Suprapubic skin (tissue), 4 donors: Measurements from ENCODE around the gene EFNA2. TPM values are rescaled to one million over a fixed set of nuclear protein-coding genes. Genes with fewer than 3 reads are reported as not detected.

Experiments used
- DNase-seq, 2 donors: peaks; one replicate each; pipeline ENCODE4 v3.0.0-alpha.2; 2019; ENCODE audit warnings: low spot score in 2 of 2
- H3K27ac ChIP-seq: fragments of 200-600 bp; sonication (generic); one replicate; pipeline ENCODE4 v1.5.1; 2019
- H3K27me3 ChIP-seq: fragments of 200-600 bp; sonication (generic); one replicate; pipeline ENCODE4 v1.5.1; 2019
- H3K36me3 ChIP-seq: fragments of 200-600 bp; sonication (generic); one replicate; pipeline ENCODE4 v1.5.1; 2019
- H3K4me1 ChIP-seq: fragments of 200-600 bp; sonication (generic); one replicate; pipeline ENCODE4 v1.5.1; 2019
- H3K4me3 ChIP-seq: fragments of 200-600 bp; sonication (generic); one replicate; pipeline ENCODE4 v1.5.1; 2019; ENCODE audit warnings: mild to moderate bottlenecking
- H3K9me3 ChIP-seq: fragments of 200-600 bp; sonication (generic); one replicate; pipeline ENCODE4 v1.5.1; 2019
- EP300 ChIP-seq: sonication (generic); formaldehyde crosslinking; IDR thresholded peaks from one replicate; pipeline ENCODE4 v1.6.1; 2017; ENCODE audit warnings: antibody characterized with exemption
- POLR2A ChIP-seq, 2 donors: fragments of 450-650 bp; IDR thresholded peaks; one replicate each; pipeline ENCODE4 v1.6.1; 2017; ENCODE audit warnings: antibody characterized with exemption in 2 of 2, mild to moderate bottlenecking in 2 of 2, moderate library complexity in 2 of 2
- POLR2AphosphoS5 ChIP-seq, 3 donors: sonication (generic); formaldehyde crosslinking; IDR thresholded peaks; one replicate each; pipeline ENCODE4 v1.6.1; 2017; ENCODE audit warnings: antibody characterized with exemption in 3 of 3
- WGBS: methylation state at CpG from one replicate; pipeline ENCODE4 v1.1.5; 2018; 5-methylcytosine and 5-hydroxymethylcytosine counted together
- total RNA-seq, 4 donors: library from RNA; depleted of rRNA; stranded (reverse); fragments of >200 nt; gene quantifications; one replicate each; pipeline ENCODE4 v1.1.0, GENCODE V29; 2016
- TF ChIP-seq, protein P1 (sequence below), 2 donors: fragments of 200-600 bp in 1 of 2; fragments of 450-650 bp in 1 of 2; sonication (generic) in 1 of 2; IDR thresholded peaks; one replicate each; pipeline ENCODE4 v1.5.1; 2016 to 2019; ENCODE audit warnings: antibody characterized with exemption in 2 of 2, mild to moderate bottlenecking in 1 of 2, moderate library complexity in 1 of 2

Gene EFNA2
- total RNA-seq, 4 donors from 2014 or later = not detected

GRCh38 chr19:1278074-1278473 is 7.6 kb upstream of the EFNA2 start:
- peaks cover 5% of the 10 kb centered on the region for H3K27me3 ChIP-seq
- peaks cover 34% of the 10 kb centered on the region for H3K4me1 ChIP-seq
- no peak overlapping the region for H3K4me3 ChIP-seq
- H3K9me3 ChIP-seq = no peaks in the 10 kb centered on the region
- H3K36me3 ChIP-seq = peaks cover 31% of the 10 kb centered on the region
- H3K27ac ChIP-seq = no peak overlapping the region
- 86% methylated on average over 10 of the region's 12 CpGs for WGBS
- DNase-seq = no peak
- TF ChIP-seq POLR2A (IDR thresholded peaks at IDR 0.05) (no peak), POLR2AphosphoS5 (IDR thresholded peaks at IDR 0.05) (no peak), EP300 (no peak)
- TF ChIP-seq, protein P1, sequence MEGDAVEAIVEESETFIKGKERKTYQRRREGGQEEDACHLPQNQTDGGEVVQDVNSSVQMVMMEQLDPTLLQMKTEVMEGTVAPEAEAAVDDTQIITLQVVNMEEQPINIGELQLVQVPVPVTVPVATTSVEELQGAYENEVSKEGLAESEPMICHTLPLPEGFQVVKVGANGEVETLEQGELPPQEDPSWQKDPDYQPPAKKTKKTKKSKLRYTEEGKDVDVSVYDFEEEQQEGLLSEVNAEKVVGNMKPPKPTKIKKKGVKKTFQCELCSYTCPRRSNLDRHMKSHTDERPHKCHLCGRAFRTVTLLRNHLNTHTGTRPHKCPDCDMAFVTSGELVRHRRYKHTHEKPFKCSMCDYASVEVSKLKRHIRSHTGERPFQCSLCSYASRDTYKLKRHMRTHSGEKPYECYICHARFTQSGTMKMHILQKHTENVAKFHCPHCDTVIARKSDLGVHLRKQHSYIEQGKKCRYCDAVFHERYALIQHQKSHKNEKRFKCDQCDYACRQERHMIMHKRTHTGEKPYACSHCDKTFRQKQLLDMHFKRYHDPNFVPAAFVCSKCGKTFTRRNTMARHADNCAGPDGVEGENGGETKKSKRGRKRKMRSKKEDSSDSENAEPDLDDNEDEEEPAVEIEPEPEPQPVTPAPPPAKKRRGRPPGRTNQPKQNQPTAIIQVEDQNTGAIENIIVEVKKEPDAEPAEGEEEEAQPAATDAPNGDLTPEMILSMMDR (IDR thresholded peaks at IDR 0.05) = no peak

GRCh38 chr19:1278713-1279660 is 6.7 kb upstream of the EFNA2 start:
- no peaks in the 10 kb centered on the region for H3K9me3 ChIP-seq
- H3K4me1 ChIP-seq = peaks cover 25% of the 10 kb centered on the region
- H3K27ac ChIP-seq = no peak overlapping the region
- 85% methylated on average over 19 of the region's 25 CpGs for WGBS
- TF ChIP-seq EP300 = no peak
- peaks cover 22% of the 10 kb centered on the region for H3K36me3 ChIP-seq
- no peak for DNase-seq
- peaks cover 14% of the 10 kb centered on the region for H3K27me3 ChIP-seq
- H3K4me3 ChIP-seq = no peak overlapping the region

DNA sequence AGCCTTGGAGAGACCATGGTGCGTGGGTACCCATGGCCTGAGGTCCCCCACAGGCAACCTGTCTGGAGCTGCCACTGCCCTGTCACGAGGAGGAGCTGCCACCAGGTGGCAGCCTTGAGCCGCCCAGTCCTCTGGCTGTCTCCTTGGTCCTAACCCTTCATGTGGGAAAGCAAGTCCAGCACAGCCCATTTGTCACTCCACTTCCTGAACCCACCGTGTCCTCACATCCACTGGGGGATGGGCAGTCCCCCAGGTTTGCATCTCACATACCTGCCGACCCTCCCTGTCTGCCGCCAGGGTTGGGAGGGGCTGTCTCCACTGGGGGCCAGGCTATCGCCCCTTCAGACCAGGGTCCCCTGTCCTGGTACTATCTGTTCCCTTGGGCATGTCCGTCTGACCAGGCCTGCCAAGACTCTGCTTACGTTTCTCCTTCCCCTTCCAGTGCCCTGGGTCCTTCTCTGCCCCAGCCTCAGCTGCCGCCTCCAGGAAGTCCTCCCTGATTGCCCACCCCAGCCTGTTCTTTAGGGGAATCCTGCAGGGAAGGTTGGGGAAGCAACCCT is 5.8 kb upstream of the EFNA2 start:
- WGBS = 37% methylated on average over 9 of the region's 10 CpGs
- Histone ChIP-seq H3K9me3 (no peaks in the 10 kb centered on the region), H3K4me3 (no peak overlapping the region), H3K27ac (no peak overlapping the region), H3K36me3 (peaks cover 14% of the 10 kb centered on the region), H3K4me1 (peaks cover 16% of the 10 kb centered on the region), H3K27me3 (peaks cover 23% of the 10 kb centered on the region)
- DNase-seq = peak in 1 of 2 donors; percentile 87
- TF ChIP-seq, protein P1 (IDR thresholded peaks at IDR 0.05) = peak; percentile 77 to 96
- TF ChIP-seq POLR2A (IDR thresholded peaks at IDR 0.05) = no peak

- WGBS = 87% methylated on average over 8 of the region's 53 CpGs
- TF ChIP-seq EP300 (no peak), POLR2AphosphoS5 (IDR thresholded peaks at IDR 0.05) (no peak), POLR2A (IDR thresholded peaks at IDR 0.05) (no peak)
- TF ChIP-seq, protein P1 (IDR thresholded peaks at IDR 0.05) = no peak
Measured at GRCh38 chr19:1280636-1281568, 4.8 kb upstream of the EFNA2 start.

DNA sequence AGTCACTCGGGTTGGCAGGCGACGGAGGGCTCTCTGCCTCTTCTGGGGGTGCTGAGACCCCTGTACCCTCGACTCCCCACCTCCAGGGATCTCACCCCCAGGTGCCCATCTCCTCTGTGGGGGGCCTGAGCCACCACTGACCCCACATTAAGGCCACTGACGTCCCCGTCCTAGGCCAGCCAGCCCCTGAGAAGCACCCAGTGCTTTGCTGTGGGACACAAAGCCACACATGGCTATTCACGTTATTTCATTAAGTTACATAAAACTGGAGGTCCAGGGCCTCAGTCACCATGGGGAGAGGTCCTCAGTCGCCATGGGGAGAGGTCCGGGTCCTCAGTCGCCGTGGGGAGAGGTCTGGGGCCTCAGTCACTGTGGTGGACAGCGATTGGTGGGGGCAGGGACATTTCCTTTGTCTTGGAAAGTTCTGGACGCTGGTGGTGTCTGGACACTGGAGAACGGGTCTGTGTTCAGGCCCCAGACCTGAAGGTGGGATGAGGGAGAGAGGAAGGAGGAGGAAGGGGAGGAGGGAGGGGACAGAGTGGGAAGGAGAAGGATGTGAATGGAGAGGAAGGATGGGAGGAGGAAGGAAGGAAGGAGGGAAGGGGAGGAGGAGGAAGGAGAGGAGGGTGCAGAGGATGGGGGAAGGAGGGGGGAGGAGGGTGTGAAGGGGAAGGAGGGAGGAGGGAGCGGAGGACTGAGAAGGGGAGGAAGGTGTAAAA is 3.9 kb upstream of the EFNA2 start:
- no peak for DNase-seq
- TF ChIP-seq POLR2A (IDR thresholded peaks at IDR 0.05) (no peak), POLR2AphosphoS5 (IDR thresholded peaks at IDR 0.05) (no peak), EP300 (no peak)
- TF ChIP-seq, protein P1 (IDR thresholded peaks at IDR 0.05) = no peak
- peaks cover 38% of the 10 kb centered on the region for H3K27me3 ChIP-seq
- peaks cover 13% of the 10 kb centered on the region for H3K4me1 ChIP-seq
- 66% methylated on average over 10 of the region's 15 CpGs for WGBS
- no peaks in the 10 kb centered on the region for H3K9me3 ChIP-seq
- H3K27ac ChIP-seq = no peak overlapping the region
- H3K36me3 ChIP-seq = peaks cover 14% of the 10 kb centered on the region
- no peak overlapping the region for H3K4me3 ChIP-seq

More at GRCh38 chr19:1280636-1281568, 4.8 kb upstream of the EFNA2 start:
- Histone ChIP-seq H3K9me3 (no peaks in the 10 kb centered on the region), H3K27ac (no peak overlapping the region), H3K27me3 (peaks cover 31% of the 10 kb centered on the region), H3K36me3 (peaks cover 14% of the 10 kb centered on the region), H3K4me3 (no peak overlapping the region), H3K4me1 (peaks cover 15% of the 10 kb centered on the region)
- no peak for DNase-seq
